GM21619 (cell line): ENCODE results near the gene SPECC1L.

Source experiments
- ATAC-seq: cut with Tn5 transposase; IDR thresholded peaks from one replicate; pipeline ENCODE4 v1.9.1; 2021; ENCODE audit not compliant: unreplicated experiment

Gene SPECC1L

GRCh38 chr22:24359452-24360120 is 89.0 kb downstream of the SPECC1L start:
- ATAC-seq = no peak

GRCh38 chr22:24361976-24362646 is 91.5 kb downstream of the SPECC1L start:
- no peak for ATAC-seq

GRCh38 chr22:24363243-24363642 is 92.6 kb downstream of the SPECC1L start:
- ATAC-seq = no peak

- ATAC-seq = no peak
These were observed 96.1 kb downstream of the SPECC1L start for GRCh38 chr22:24366701-24367100.

GRCh38 chr22:24367841-24368240 is 97.2 kb downstream of the SPECC1L start:
- ATAC-seq = no peak

- ATAC-seq = no peak
These were observed 99.8 kb downstream of the SPECC1L start for GRCh38 chr22:24370401-24370800.

- ATAC-seq = no peak
These were observed 105.4 kb downstream of the SPECC1L start for GRCh38 chr22:24376002-24376401.

- no peak for ATAC-seq
These were observed 106.0 kb downstream of the SPECC1L start for GRCh38 chr22:24376586-24376985.

GRCh38 chr22:24379536-24379935 is 108.9 kb downstream of the SPECC1L start:
- ATAC-seq = no peak

- no peak for ATAC-seq
These were observed 109.7 kb downstream of the SPECC1L start for GRCh38 chr22:24380220-24380904.

GRCh38 chr22:24380905-24381230 is 110.2 kb downstream of the SPECC1L start:
- no peak for ATAC-seq

- no peak for ATAC-seq
These were observed 112.4 kb downstream of the SPECC1L start for GRCh38 chr22:24383061-24383460.

GRCh38 chr22:24384131-24384530 is 113.5 kb downstream of the SPECC1L start:
- ATAC-seq = no peak

- ATAC-seq = no peak
These were observed 116.4 kb downstream of the SPECC1L start for GRCh38 chr22:24386937-24387471.

GRCh38 chr22:24389680-24390079 is 119.0 kb downstream of the SPECC1L start:
- no peak for ATAC-seq

GRCh38 chr22:24390156-24390555 is 119.5 kb downstream of the SPECC1L start:
- no peak for ATAC-seq

- no peak for ATAC-seq
These were observed 119.9 kb downstream of the SPECC1L start for GRCh38 chr22:24390576-24390975.

- ATAC-seq = no peak
These were observed 121.2 kb downstream of the SPECC1L start for GRCh38 chr22:24391836-24392217.

GRCh38 chr22:24392218-24392931 is 121.7 kb downstream of the SPECC1L start:
- ATAC-seq = no peak

- ATAC-seq = no peak
These were observed 122.5 kb downstream of the SPECC1L start for GRCh38 chr22:24393012-24393559.

GRCh38 chr22:24393848-24394247 is 123.2 kb downstream of the SPECC1L start:
- no peak for ATAC-seq
